Renal cortical epithelial cell (primary cell): ENCODE results near the gene DNAH5. TPM values are rescaled to one million over a fixed set of nuclear protein-coding genes. Genes with fewer than 3 reads are reported as not detected.

Experiments
- DNase-seq: peaks from one replicate; pipeline ENCODE4 v3.0.0-alpha.2; 2011; ENCODE audit warnings: low read depth
- total RNA-seq: library from RNA; depleted of rRNA; stranded (reverse); fragments of >200 nt; gene quantifications from 2 replicates; pipeline ENCODE4 v1.2.3, GENCODE V29; 2014

Gene DNAH5
- total RNA-seq, 1 donor from 2014 or later, result 7.7 TPM

- DNase-seq, result no peak
Observed at GRCh38 chr5:13939638-13940037, 4.8 kb downstream of the DNAH5 start.

GRCh38 chr5:13934921-13935320 lies 9.6 kb downstream of the DNAH5 start:
- no peak for DNase-seq

- DNase-seq, result no peak
Observed at GRCh38 chr5:13934125-13934524, 10.4 kb downstream of the DNAH5 start.

GRCh38 chr5:13932561-13932960 lies 11.9 kb downstream of the DNAH5 start:
- peak; percentile 41 for DNase-seq

- no peak for DNase-seq
Observed at GRCh38 chr5:13932011-13932410, 12.5 kb downstream of the DNAH5 start.

- no peak for DNase-seq
Observed at GRCh38 chr5:13930541-13931171, 13.8 kb downstream of the DNAH5 start.

DNA sequence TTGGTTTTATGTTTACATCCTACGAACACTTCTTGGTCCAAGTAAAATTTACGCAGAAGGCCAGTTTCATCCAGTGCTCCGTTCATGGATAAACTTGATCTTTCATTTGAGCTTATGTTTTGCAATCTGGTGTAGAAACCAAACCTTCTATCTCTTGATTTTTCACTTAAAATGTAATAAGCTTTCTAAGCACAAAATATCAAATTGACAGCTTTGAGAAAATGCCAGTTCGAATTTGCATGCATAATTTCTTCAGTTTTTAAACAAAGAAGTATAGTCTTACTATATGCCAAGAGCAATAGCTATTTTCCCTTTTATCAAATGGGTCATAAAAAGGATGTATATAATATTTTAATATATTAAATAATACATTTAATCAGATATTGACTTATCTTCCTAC lies 17.8 kb downstream of the DNAH5 start:
- DNase-seq, result no peak

DNA sequence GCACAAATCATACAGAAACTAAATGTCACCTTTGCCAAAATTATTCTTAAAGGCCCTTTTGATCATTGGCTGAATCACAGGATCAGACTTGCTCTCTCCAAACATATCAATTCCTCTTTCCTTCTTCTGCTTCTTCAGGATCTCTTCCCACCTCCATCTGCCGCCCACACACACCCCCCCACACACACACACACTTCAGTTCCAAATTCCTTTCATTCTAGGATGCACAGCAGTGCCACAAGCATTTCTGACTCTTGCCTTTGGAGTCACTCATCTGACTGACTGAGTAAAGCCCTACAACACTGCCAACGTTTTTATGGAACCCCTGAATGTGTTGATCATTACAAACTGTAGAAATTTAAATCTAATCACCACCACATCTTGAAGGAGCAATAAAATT lies 22.9 kb downstream of the DNAH5 start:
- peak; percentile 84 for DNase-seq

DNA sequence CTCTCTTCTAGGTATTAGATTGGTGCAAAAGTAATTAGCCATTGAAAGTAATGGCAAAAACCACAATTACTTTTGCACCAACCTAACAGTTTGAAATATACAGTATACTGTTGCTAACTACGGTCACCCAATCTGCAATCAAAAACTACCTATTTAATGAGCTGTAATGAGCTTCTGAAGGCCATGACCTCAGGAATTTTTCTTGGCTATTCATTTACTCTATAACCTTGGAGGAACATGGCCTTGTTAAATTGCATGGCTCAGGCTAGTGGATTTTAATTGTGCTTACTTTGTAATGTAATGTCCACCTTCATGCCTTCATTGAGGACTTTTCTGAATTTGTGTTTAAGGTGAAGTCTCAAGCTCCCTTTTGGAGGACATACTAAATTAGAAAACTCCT lies 24.7 kb downstream of the DNAH5 start:
- DNase-seq, result peak; percentile 80

- no peak for DNase-seq
Observed at GRCh38 chr5:13919087-13919486, 25.4 kb downstream of the DNAH5 start.

DNA sequence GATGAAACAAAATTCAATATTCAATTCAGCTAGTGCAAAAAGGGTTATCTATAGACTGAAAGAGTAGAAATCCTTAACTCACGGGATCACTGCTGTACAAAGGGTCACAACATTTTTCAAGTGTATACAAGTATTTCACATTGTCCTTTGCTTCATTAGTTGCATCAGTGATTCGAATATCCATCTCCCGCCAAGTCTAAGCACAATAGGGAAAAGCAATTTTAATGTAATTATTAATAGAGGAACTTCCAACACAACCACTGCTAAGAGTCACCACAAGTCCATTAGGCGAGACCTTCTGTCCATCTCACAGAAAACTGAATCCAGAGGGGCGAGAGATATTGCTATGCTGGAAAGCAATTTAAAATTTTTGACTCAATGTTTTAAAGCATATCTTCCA lies 27.4 kb downstream of the DNAH5 start:
- DNase-seq, result peak; percentile 94

- no peak for DNase-seq
Observed at GRCh38 chr5:13913962-13914361, 30.5 kb downstream of the DNAH5 start.

GRCh38 chr5:13910637-13911288 lies 33.7 kb downstream of the DNAH5 start:
- DNase-seq, result peak; percentile 95

- DNase-seq, result peak; percentile 75
Observed at GRCh38 chr5:13910201-13910600, 34.3 kb downstream of the DNAH5 start.

- no peak for DNase-seq
Observed at GRCh38 chr5:13909271-13909670, 35.2 kb downstream of the DNAH5 start.

DNA sequence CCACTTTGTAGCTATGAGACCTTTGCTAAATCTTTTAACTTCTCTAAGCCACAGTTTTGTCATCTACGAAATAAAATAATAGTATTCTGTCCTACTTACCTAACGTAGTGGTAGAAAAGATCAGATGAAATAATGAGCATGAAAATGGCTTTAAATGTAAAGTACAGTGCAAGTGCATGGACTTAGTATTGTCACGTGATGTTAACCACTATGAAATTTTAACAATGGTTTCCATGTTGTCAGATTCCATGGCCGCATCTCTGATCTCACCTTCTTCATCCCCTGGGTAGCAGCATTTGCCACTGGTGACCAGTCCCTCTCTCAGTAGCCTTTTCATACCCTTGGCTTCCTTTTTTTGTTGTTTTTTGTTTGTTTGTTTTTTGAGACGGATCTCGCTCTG lies 45.9 kb downstream of the DNAH5 start:
- DNase-seq, result no peak

GRCh38 chr5:13878357-13878756 lies 66.1 kb downstream of the DNAH5 start:
- no peak for DNase-seq

DNA sequence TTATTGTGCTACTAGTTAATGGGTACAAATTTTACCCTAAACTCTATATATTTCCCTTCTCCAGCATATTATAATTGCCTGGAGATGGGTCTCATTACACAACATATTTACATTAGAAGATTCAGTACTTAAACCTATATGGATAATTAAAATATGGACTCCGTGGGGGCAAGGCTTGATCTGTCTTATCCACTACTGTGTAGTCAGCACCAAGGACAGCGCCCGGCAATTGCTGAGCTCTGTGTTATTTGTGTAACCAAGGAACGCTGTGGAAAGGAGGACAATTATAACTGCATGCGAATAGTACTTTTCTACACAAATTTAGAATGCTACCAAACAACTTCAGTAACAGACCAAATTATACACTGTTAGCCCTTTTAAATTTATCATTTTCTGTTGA lies 77.7 kb downstream of the DNAH5 start:
- peak; percentile 42 for DNase-seq

DNA sequence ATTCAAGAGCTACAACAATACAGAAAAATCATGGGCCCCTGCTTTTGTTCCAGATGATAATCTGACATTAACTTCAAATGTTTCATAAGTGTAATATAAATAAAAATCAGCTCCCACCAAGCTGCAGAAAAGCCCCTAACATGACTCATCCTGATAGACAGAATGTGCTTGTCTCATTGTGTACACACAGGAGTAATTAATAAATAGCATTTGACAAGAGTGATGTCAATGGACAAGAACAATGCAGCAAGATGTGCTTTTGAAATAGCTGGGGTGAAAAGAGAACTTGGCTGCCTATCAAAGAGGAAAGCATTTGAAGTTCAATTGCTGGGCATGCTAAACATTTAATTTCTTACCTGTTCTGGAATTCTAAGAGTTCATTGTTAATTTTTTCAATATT lies 79.2 kb downstream of the DNAH5 start:
- DNase-seq, result peak; percentile 89

GRCh38 chr5:13860146-13860545 lies 84.3 kb downstream of the DNAH5 start:
- DNase-seq, result peak; percentile 95

GRCh38 chr5:13859270-13860065 lies 85.0 kb downstream of the DNAH5 start:
- peak; percentile 47 for DNase-seq

- no peak for DNase-seq
Observed at GRCh38 chr5:13843175-13843846, 101.2 kb downstream of the DNAH5 start.
